Renal cortical epithelial cell (primary cell): ENCODE results near the gene GOSR2. TPM values are rescaled to one million over a fixed set of nuclear protein-coding genes. Genes with fewer than 3 reads are reported as not detected.
"Not testable (repeated sequence)": the region's sequence is repeated elsewhere in the genome, so short reads cannot be mapped to it uniquely, and the experiment has no call there.

Experiments
- DNase-seq: peaks from one replicate; pipeline ENCODE4 v3.0.0-alpha.2; 2011; ENCODE audit warnings: low read depth
- total RNA-seq: library from RNA; depleted of rRNA; stranded (reverse); fragments of >200 nt; gene quantifications from 2 replicates; pipeline ENCODE4 v1.2.3, GENCODE V29; 2014

GOSR2 gene
- total RNA-seq, 1 donor from 2014 or later = 58.2 TPM

DNA sequence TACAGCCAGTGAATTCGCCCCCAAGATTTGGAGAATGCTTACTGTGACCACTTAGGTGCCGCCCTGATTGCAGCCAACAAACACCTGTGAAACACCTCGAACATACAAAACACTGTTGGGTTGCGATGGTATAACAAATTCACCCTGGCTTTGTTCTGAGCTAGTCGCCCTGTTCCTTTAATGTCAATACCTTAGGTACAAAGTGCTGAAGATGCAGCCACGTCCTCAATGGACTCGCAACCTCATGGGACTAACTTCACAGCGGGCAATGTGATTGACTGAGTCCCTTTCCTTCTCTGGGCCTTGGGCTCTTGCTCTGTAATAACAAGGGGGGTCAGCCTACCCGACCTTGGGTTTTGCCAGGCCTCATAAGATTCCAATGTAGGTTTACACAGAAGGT, 28.9 kb upstream of the GOSR2 start:
- DNase-seq = no peak

GRCh38 chr17:46894476-46895151, 28.3 kb upstream of the GOSR2 start:
- peak; percentile 22 for DNase-seq

GRCh38 chr17:46895171-46895570, 27.8 kb upstream of the GOSR2 start:
- DNase-seq = no peak

DNA sequence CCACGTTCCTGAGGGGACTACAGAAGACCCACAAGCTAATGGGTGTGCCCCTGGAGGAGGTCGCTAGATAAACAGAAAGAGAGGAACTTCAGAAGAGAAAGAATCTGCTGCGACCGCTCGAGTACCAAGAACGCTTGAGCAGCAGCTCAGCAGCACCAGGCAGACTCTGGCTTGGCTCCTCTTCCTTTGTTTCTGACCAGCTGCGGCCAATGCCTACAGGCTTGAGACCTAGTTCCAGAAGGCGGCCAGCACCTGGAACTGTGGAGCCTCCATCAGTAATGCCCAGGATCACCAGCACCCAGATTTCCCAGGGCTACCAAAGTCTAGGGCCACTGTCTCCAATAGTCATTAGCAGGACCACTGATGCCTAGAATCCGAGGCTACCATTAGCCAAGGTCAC, 26.0 kb upstream of the GOSR2 start:
- DNase-seq = no peak

DNA sequence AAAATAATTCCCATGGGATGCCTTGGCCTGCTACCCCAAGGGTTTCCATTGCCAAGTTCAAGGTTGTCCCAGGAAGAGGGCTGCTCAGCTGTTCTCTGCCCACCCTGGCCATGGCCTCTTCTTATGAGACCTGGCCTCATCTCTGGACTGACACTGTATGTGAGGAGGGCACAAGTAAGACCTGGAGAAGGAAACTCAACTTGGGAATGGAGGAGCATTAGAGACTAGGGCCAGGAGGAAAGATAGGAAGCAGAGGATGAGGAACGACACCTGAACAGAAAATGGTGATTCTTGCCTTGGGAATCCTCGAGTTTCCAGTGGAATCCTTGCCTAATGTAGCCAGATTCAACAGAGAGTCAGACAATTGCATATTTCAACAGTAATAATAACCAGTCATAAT, 24.6 kb upstream of the GOSR2 start:
- DNase-seq = no peak

GRCh38 chr17:46898860-46899259, 24.1 kb upstream of the GOSR2 start:
- DNase-seq = no peak

GRCh38 chr17:46901291-46901690, 21.7 kb upstream of the GOSR2 start:
- no peak for DNase-seq

GRCh38 chr17:46903762-46904672, 18.9 kb upstream of the GOSR2 start:
- DNase-seq = no peak

GRCh38 chr17:46908068-46908737, 14.8 kb upstream of the GOSR2 start:
- DNase-seq = no peak

DNA sequence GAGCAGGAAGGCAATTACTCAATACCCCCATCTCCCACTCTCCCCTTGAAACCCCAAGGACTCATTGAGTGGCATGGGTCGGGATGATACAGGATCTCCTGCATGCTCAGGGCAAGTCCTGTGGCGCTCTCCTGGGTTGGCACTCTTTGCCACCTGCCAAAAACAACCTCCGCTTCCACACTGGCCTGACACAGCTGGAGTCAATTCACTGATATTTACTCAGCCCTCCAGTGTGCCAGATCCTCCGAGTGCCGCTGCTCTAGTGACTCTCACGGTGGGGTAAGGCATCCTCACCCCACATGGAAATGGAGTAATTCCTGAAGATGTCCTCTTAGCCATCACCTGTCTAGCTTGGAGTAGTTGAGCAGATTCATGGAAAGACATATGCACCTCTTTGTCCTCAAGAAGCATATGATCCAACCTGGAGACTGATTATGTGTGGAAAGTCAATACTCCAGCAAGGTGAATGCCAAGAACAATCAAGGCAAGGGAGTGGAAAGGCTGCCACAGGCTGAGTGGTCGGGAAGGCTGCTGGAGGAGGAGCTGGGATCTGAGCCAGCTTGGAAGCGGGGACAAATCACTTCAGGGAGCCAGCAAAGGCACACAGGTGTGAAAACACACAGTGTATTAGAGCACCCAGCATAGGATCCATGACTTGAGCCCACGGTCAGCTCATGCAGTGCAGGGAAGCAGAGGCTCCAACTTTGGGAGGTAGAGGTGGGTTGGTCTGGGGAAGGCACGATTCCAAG, 12.6 kb upstream of the GOSR2 start:
- no peak for DNase-seq

- no peak for DNase-seq
Measured at GRCh38 chr17:46911311-46911710, 11.6 kb upstream of the GOSR2 start.

DNA sequence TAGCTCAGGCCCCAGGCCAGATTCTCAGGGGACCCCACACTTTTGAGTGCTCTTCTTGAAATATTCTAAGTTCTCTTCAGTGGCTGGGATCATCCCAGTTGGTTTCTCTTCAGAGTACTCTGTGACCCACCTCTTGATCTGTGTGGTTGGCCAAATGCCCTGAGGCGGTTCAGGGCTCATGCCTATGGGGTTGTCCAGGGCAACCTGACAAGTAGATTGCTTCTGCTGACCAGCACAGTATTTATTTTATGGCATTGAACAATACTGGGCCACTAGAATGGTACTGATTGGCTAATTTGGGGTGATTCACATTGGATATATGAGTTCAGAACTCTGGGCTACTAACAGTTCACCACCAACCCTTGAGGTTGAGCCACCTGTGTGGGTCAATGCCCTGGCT, 7.4 kb upstream of the GOSR2 start:
- no peak for DNase-seq

DNA sequence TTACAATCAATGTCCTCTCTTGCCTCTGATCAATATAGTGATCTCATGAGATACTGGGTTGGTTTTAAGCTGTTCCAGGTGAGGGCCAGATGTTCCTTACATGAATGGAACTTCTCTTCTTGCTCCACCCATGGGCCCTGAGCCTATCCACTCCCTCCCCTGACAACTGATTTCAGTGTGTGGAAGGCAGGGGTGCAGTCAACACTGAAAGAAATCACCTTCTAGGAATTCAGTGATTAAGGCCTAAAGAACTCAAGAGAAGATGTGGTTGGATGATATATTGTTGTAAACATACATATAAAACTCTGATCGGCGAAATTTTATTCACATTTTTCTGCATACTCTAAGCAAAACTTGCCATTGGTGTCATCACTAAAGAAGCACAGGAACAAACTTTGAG, 6.7 kb upstream of the GOSR2 start:
- DNase-seq = no peak

DNA sequence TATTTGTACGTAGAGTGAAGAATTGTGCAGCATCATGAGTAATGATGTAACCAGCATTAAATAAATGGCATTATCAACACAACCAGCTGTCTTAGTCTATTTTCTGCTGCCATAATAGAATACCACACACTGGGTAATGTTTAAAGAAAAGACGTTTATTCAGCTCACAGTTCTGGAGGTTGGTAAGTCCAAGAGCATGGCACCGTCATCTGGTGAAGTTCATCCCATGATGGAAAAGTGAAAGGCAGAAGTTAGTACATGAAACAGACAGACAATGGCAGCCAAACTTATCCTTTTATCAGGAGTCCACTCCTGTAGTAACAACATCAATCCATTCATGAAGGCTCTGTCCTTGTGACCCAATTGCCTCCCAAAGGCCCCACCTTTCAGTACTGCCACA, 6.3 kb upstream of the GOSR2 start:
- DNase-seq = no peak

- DNase-seq = no peak
Measured at GRCh38 chr17:46917041-46917440, 5.9 kb upstream of the GOSR2 start.

GRCh38 chr17:46917516-46917915, 5.4 kb upstream of the GOSR2 start:
- DNase-seq = no peak

GRCh38 chr17:46921962-46922361, 998 bp upstream of the GOSR2 start:
- DNase-seq = not testable (repeated sequence)

DNA sequence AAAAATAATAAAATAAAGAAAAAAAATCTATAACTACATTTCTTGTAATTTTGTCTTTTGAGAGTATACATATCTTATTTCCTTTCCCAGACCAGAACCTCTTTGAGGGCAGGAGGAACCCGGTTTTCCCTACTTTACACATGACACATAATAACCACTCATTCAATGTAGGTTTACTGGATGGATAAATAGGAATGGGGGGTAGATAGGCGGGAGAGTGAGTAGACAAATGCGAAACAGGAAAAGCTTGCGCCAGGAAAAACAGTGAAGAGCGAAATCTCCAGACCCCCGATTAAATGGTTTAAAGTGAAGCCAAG, 515 bp upstream of the GOSR2 start:
- DNase-seq = no peak

DNA sequence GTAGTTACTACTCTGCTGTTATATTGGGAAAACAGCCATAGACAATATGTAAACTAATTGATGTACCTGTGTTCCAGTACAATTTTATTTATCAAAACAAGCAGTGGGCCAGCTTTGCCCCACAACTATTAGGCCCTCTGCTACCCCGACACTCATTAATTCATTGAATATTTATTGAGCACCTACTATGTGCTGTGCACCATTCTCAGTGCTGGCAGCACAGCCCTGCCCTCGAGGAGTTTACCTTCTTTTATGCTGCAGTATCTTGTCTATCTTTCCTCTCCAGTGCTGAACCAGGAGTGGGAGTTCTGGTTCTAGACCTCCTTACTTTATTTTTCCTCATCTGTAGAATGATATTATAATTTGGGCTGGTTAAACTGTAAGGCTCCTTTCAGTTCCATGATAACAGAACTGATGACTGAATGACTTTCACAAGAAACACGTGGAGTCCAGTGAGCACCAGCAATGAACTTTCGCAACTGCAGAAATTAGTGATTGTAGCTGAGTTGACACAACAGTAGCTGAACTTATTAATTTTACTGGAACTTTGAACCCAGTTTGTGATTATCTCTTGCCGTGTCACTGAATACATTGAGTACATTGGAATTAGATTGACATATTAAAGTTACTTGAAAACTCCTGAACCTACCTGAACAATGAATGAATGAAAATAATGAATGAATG, 2.4 kb downstream of the GOSR2 start:
- peak; percentile 27 for DNase-seq

DNA sequence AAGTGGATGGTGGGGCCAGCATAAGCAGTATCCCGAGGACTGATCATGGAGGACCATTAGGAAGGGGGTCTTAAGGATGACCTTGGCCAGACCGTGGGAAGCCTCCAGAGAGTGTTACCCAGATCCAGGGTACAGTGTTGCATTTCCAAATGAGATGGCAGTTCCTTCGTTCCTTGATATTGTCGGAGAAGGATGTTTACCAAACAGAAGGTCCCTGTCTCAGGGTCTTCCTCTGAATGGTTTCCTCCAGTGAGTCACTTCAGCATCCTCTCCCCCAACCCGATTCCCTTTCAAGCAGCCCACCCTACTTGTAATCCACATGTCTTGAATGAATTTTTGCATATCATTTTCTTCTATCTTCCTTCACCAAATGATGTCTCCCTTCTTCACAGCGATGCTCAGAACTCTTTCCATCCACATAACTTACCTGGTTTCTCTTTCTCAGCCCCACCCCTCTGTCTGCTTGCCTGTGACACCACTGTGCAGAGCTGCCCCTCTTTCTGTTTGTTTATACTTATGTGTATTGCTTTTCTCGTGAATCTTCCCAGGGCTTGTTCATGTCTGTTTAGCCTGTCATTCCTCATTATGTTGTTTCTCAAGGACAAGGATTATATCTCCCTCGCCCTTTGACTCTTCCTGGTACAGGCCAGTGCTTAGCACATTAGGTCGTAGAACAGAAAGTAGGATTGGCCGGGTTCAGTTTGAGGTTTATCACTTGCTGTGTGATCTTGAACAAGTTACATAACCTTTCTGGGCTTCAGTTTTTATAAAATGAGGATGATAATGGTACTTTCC, 5.7 kb downstream of the GOSR2 start:
- no peak for DNase-seq

DNA sequence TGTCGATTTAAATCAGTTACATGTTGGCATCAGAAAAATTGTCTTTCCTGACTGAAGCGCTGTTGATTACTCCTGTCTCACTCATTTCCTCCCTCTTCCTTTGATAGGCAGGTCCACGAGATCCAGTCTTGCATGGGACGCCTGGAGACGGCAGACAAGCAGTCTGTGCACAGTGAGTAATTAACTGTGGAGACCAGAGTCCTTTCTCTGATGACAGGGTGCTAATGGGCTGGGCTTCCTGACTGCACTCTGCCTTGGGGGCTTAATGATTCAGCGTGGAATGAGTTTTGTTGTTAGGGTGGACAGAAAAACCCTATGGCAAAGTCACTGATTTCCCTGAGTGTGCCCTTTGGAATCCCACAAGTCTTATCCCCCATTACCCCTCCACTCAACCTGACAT, 6.5 kb downstream of the GOSR2 start:
- DNase-seq = peak; percentile 88
